GM23338 (cell line): ENCODE measurements around the gene KREMEN2. TPM values are rescaled to one million over a fixed set of nuclear protein-coding genes. Genes with fewer than 3 reads are reported as not detected.
A peak's percentile ranks its signal among the peaks of the same experiment; 100 is the strongest.

Experiments used
- ATAC-seq: fragments of 200-7000 bp; cut with Tn5 transposase; 3 replicates; pipeline ENCODE4 v1.9.1; 2020
- DNase-seq: peaks from one replicate; pipeline ENCODE4 v3.0.0-alpha.2; 2015; ENCODE audit warnings: low spot score
- H2AFZ ChIP-seq: fragments of 200-600 bp; sonication (generic); 2 replicates; pipeline ENCODE4 v1.8.0; 2016; ENCODE audit warnings: antibody characterized with exemption, mild to moderate bottlenecking, moderate library complexity
- H3F3A ChIP-seq: fragments of 200-600 bp; sonication (generic); replicated peaks from 2 replicates; pipeline ENCODE4 v1.8.0; 2017; ENCODE audit warnings: antibody characterized with exemption, mixed run types, low read depth
- H3K27ac ChIP-seq: fragments of 200-600 bp; sonication (generic); 2 replicates; pipeline ENCODE4 v1.6.1; 2016; ENCODE audit warnings: low read depth
- H3K27me3 ChIP-seq: fragments of 200-600 bp; sonication (generic); 2 replicates; pipeline ENCODE4 v1.8.0; 2016; ENCODE audit warnings: mild to moderate bottlenecking, mixed run types, moderate library complexity; ENCODE audit not compliant: insufficient read depth
- H3K36me3 ChIP-seq: fragments of 200-600 bp; sonication (generic); 2 replicates; pipeline ENCODE4 v1.8.0; 2016; ENCODE audit warnings: mild to moderate bottlenecking; ENCODE audit not compliant: insufficient read depth
- H3K4me1 ChIP-seq: fragments of 200-600 bp; sonication (generic); 2 replicates; pipeline ENCODE4 v1.8.0; 2016; ENCODE audit warnings: mild to moderate bottlenecking, moderate library complexity; ENCODE audit not compliant: insufficient read depth
- H3K4me2 ChIP-seq: fragments of 200-600 bp; sonication (generic); 2 replicates; pipeline ENCODE4 v1.7.1; 2017; ENCODE audit warnings: mixed run types
- H3K4me3 ChIP-seq: fragments of 200-600 bp; sonication (generic); 2 replicates; pipeline ENCODE4 v1.6.1; 2016; ENCODE audit warnings: mixed run types
- H3K79me2 ChIP-seq: fragments of 200-600 bp; sonication (generic); replicated peaks from 2 replicates; pipeline ENCODE4 v1.8.0; 2017; ENCODE audit warnings: mild to moderate bottlenecking; ENCODE audit not compliant: insufficient read depth
- H3K9me2 ChIP-seq: fragments of 200-600 bp; sonication (generic); 2 replicates; pipeline ENCODE4 v1.8.0; 2017; ENCODE audit not compliant: insufficient read depth
- H4K20me1 ChIP-seq: fragments of 200-600 bp; sonication (generic); replicated peaks from 2 replicates; pipeline ENCODE4 v1.8.0; 2017; ENCODE audit warnings: mild to moderate bottlenecking; ENCODE audit not compliant: insufficient read depth
- H3K27ac Mint-ChIP-seq: 2 replicates; pipeline ENCODE4 v1.8.0; 2020; ENCODE audit warnings: inconsistent platforms, mild to moderate bottlenecking, moderate library complexity, mixed read lengths
- H3K27me3 Mint-ChIP-seq: 3 replicates; pipeline ENCODE4 v1.8.0; 2022; ENCODE audit warnings: low read depth, mild to moderate bottlenecking, moderate library complexity, mixed read lengths, inconsistent platforms; ENCODE audit not compliant: insufficient read depth, poor library complexity
- H3K36me3 Mint-ChIP-seq: 3 replicates; pipeline ENCODE4 v1.8.0; 2021; ENCODE audit warnings: low read depth, mild to moderate bottlenecking, inconsistent platforms, moderate library complexity, mixed read lengths
- H3K4me1 Mint-ChIP-seq: 3 replicates; pipeline ENCODE4 v1.8.0; 2020; ENCODE audit warnings: mild to moderate bottlenecking, inconsistent platforms, mixed read lengths
- H3K4me3 Mint-ChIP-seq: 3 replicates; pipeline ENCODE4 v1.8.0; 2021; ENCODE audit warnings: moderate library complexity, mild to moderate bottlenecking, inconsistent platforms, mixed read lengths
- H3K9me3 Mint-ChIP-seq: 3 replicates; pipeline ENCODE4 v1.8.0; 2020; ENCODE audit warnings: moderate library complexity, mild to moderate bottlenecking, inconsistent platforms, mixed read lengths
- POLR2AphosphoS5 ChIP-seq: IDR thresholded peaks from 2 replicates; pipeline ENCODE4 v1.6.1; 2016; ENCODE audit warnings: antibody characterized with exemption, low read depth
- polyA plus RNA-seq: library from polyadenylated mRNA; unstranded; fragments of >200 nt; fragmentation: Nextera tagmentation; extraction: Ambion mirVana; gene quantifications from 2 replicates; pipeline ENCODE4 v1.2.1, GENCODE V29; 2016
- total RNA-seq: library from RNA; depleted of rRNA; stranded (reverse); fragments of >200 nt; shearing (Covaris generic); gene quantifications from 2 replicates; pipeline ENCODE4 v1.2.3, GENCODE V29; 2014
- TF ChIP-seq, protein P1 (sequence below): fragments of 250-450 bp; sonication (Bioruptor Pico); IDR thresholded peaks from 2 replicates; pipeline ENCODE4 v1.5.0; 2020; ENCODE audit warnings: mild to moderate bottlenecking, moderate library complexity
- TF ChIP-seq, protein P2 (sequence below), 2 experiments: fragments of 200-600 bp in 1 of 2; sonication (generic) in 1 of 2; conservative IDR thresholded peaks; 2 replicates each; pipeline versions ENCODE4 v1.5.1 to v1.6.1; 2016 to 2017; ENCODE audit warnings: antibody characterized with exemption in 2 of 2, low read depth in 2 of 2, mild to moderate bottlenecking in 2 of 2, moderate library complexity in 1 of 2

Gene KREMEN2
- total and polyA plus RNA-seq, 2 experiments from 2014 or later: 4.9 to 16.1 TPM

DNA sequence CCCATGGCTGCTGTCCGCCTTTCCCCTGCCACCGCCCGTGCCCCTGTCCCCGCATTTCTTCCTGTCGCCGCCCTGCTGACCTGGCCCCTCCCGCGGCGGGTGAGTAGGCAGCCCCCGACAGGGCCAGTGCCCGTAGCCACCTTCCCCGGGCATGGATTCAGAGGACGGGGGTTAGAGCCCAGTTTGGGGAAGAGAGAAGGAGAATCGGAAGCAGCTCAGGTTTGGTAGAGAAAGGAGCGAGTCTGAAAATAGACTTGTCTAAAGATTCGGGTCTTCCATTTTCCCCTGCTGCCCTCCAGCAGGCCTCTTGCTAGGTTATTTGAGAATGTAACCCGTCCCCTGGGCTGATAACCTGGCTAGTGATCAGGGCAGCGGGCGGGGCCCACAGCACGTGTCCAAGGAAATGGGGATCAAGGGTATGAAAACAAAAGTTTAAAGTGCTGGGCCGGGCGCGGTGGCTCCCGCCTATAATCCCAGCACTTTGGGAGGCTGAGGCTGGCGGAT, 40.8 kb downstream of the KREMEN2 start:
- Histone ChIP-seq H3K79me2 (no peaks in the 10 kb centered on the region), H3K4me2 (peak overlapping the region; percentile 90), H3K4me1 (peaks cover 41% of the 10 kb centered on the region), H3K27me3 (no peaks in the 10 kb centered on the region), H3K9me2 (no peaks in the 10 kb centered on the region), H3F3A (peaks cover 28% of the 10 kb centered on the region), H3K27ac (peak overlapping the region; percentile 90), H4K20me1 (no peaks in the 10 kb centered on the region), H3K4me3 (peak overlapping the region; percentile 74), H2AFZ (no peak overlapping the region), H3K36me3 (no peaks in the 10 kb centered on the region)
- DNase-seq (peak; percentile 83), ATAC-seq (no peak)
- TF ChIP-seq, protein P1, sequence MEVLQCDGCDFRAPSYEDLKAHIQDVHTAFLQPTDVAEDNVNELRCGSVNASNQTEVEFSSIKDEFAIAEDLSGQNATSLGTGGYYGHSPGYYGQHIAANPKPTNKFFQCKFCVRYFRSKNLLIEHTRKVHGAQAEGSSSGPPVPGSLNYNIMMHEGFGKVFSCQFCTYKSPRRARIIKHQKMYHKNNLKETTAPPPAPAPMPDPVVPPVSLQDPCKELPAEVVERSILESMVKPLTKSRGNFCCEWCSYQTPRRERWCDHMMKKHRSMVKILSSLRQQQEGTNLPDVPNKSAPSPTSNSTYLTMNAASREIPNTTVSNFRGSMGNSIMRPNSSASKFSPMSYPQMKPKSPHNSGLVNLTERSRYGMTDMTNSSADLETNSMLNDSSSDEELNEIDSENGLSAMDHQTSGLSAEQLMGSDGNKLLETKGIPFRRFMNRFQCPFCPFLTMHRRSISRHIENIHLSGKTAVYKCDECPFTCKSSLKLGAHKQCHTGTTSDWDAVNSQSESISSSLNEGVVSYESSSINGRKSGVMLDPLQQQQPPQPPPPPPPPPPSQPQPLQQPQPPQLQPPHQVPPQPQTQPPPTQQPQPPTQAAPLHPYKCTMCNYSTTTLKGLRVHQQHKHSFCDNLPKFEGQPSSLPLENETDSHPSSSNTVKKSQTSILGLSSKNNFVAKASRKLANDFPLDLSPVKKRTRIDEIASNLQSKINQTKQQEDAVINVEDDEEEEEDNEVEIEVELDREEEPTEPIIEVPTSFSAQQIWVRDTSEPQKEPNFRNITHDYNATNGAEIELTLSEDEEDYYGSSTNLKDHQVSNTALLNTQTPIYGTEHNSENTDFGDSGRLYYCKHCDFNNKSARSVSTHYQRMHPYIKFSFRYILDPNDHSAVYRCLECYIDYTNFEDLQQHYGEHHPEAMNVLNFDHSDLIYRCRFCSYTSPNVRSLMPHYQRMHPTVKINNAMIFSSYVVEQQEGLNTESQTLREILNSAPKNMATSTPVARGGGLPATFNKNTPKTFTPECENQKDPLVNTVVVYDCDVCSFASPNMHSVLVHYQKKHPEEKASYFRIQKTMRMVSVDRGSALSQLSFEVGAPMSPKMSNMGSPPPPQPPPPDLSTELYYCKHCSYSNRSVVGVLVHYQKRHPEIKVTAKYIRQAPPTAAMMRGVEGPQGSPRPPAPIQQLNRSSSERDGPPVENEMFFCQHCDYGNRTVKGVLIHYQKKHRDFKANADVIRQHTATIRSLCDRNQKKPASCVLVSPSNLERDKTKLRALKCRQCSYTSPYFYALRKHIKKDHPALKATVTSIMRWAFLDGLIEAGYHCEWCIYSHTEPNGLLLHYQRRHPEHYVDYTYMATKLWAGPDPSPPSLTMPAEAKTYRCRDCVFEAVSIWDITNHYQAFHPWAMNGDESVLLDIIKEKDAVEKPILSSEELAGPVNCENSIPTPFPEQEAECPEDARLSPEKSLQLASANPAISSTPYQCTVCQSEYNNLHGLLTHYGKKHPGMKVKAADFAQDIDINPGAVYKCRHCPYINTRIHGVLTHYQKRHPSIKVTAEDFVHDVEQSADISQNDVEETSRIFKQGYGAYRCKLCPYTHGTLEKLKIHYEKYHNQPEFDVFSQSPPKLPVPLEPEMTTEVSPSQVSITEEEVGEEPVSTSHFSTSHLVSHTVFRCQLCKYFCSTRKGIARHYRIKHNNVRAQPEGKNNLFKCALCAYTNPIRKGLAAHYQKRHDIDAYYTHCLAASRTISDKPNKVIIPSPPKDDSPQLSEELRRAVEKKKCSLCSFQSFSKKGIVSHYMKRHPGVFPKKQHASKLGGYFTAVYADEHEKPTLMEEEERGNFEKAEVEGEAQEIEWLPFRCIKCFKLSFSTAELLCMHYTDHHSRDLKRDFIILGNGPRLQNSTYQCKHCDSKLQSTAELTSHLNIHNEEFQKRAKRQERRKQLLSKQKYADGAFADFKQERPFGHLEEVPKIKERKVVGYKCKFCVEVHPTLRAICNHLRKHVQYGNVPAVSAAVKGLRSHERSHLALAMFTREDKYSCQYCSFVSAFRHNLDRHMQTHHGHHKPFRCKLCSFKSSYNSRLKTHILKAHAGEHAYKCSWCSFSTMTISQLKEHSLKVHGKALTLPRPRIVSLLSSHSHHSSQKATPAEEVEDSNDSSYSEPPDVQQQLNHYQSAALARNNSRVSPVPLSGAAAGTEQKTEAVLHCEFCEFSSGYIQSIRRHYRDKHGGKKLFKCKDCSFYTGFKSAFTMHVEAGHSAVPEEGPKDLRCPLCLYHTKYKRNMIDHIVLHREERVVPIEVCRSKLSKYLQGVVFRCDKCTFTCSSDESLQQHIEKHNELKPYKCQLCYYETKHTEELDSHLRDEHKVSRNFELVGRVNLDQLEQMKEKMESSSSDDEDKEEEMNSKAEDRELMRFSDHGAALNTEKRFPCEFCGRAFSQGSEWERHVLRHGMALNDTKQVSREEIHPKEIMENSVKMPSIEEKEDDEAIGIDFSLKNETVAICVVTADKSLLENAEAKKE (CRISPR knock-in tag): no peak
- TF ChIP-seq POLR2AphosphoS5: peak; percentile 49; the same call in 1 of the 2 replicates
- peak overlapping the region; percentile 82 for H3K4me3 Mint-ChIP-seq
- H3K27me3 Mint-ChIP-seq: peaks cover 26% of the 10 kb centered on the region
- H3K36me3 Mint-ChIP-seq: peaks cover 13% of the 10 kb centered on the region
- H3K9me3 Mint-ChIP-seq: no peaks in the 10 kb centered on the region
- peak overlapping the region; percentile 84 for H3K27ac Mint-ChIP-seq
- H3K4me1 Mint-ChIP-seq: peaks cover 38% of the 10 kb centered on the region

DNA sequence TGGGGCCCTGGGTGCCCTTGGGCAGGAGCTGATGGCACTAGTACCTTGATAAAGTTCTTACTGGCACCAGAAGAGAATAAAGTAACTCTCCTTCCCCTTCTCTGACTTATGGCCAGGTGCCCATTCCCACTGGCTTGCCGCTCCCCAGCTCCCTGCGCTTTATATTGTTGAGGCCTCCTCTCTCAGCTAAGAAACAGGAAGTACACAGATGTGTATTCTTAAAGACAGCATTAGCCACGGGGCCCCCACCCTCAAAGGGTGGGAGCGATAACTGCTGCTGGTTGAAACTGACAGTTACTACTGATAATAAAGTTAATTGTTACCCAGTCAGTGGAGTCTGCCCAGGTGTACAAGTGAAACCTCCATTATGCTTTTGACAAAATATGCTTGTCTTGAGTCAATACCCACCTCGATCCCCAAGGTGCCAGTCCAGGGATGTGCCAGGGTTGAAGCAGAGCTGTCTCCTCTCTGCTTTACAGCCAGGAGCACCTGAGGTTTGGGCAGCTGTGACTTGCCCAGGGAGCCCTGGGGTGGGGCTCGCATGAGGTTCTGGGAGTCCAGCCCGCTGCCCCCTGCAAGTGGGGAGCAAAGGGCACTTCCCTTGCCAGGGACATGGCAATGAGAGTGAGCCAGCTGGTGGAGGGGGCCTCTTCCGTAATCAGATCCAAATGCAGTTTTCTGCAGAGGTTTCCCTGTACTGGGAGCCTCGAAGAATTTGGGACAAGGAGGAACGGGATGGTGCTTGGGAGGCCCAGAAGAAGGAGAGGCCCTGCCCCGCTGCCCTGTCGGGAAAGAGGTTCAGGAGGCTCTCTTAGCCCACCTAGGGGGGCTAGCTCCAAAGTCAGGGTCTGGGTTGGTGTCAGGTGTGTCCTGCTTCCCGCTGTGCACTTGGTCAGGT, 43.2 kb downstream of the KREMEN2 start:
- H3K4me1 Mint-ChIP-seq: peaks cover 44% of the 10 kb centered on the region
- peak overlapping the region; percentile 82 for H3K4me3 Mint-ChIP-seq
- Histone ChIP-seq H3K9me2 (no peaks in the 10 kb centered on the region), H3F3A (peaks cover 37% of the 10 kb centered on the region), H3K4me3 (peak overlapping the region; percentile 55), H3K27me3 (peaks cover 11% of the 10 kb centered on the region), H3K79me2 (no peaks in the 10 kb centered on the region; the same call in 1 of the 2 replicates), H4K20me1 (no peaks in the 10 kb centered on the region), H3K36me3 (no peaks in the 10 kb centered on the region), H2AFZ (no peak overlapping the region), H3K4me1 (peaks cover 63% of the 10 kb centered on the region), H3K4me2 (peak overlapping the region; percentile 90), H3K27ac (peak overlapping the region; percentile 100)
- peak overlapping the region; percentile 100 for H3K27ac Mint-ChIP-seq
- peak; percentile 86 for DNase-seq
- peak; percentile 3 for ATAC-seq
- peaks cover 13% of the 10 kb centered on the region for H3K36me3 Mint-ChIP-seq
- peaks cover 36% of the 10 kb centered on the region for H3K27me3 Mint-ChIP-seq
- no peaks in the 10 kb centered on the region for H3K9me3 Mint-ChIP-seq
- TF ChIP-seq, protein P2, sequence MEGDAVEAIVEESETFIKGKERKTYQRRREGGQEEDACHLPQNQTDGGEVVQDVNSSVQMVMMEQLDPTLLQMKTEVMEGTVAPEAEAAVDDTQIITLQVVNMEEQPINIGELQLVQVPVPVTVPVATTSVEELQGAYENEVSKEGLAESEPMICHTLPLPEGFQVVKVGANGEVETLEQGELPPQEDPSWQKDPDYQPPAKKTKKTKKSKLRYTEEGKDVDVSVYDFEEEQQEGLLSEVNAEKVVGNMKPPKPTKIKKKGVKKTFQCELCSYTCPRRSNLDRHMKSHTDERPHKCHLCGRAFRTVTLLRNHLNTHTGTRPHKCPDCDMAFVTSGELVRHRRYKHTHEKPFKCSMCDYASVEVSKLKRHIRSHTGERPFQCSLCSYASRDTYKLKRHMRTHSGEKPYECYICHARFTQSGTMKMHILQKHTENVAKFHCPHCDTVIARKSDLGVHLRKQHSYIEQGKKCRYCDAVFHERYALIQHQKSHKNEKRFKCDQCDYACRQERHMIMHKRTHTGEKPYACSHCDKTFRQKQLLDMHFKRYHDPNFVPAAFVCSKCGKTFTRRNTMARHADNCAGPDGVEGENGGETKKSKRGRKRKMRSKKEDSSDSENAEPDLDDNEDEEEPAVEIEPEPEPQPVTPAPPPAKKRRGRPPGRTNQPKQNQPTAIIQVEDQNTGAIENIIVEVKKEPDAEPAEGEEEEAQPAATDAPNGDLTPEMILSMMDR (conservative IDR thresholded peaks at IDR 0.05; ENCODE audit: low read depth in 2 of 2): peak in 1 of 2 experiments; percentile 24; a peak in 1 of 4 replicates
